Activated CD4-positive, CD25-positive, alpha-beta regulatory T cell (primary cell): ENCODE results near the gene PTCRA.
"Not testable (repeated sequence)": the region's sequence is repeated elsewhere in the genome, so short reads cannot be mapped to it uniquely, and the experiment has no call there.

Experiments
- DNase-seq, 4 experiments: peaks; one replicate each; lab custom pipeline; 2025; lab: John Stamatoyannopoulos, UW

The PTCRA gene

DNA sequence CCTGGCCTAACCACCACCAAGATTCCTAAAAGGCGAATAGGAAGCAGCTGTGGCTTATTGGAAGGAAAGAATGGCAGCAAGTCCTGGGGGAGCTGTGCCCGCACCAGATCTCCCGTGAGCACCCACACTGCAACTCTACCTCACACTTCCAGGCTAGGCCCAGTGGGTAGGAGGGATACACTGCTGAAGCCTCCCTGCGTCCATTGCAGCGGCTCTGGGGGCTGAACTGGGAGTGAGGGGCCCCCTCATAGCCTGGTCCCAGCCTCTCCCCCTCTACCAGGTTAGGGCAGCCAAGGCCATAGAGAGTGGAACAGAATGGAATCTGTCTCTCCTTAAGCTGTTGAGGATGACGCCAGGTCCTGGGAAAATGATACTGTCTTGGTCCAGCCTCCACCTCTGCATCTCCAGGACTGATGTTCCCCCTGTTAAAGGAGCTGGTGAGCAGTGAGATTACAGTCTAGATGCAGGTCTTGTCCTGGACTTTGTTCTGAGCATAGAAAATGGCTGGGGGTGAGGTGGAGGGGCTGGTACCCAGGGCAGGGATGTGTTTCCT is 24.7 kb downstream of the PTCRA start:
- DNase-seq, result no peak

DNA sequence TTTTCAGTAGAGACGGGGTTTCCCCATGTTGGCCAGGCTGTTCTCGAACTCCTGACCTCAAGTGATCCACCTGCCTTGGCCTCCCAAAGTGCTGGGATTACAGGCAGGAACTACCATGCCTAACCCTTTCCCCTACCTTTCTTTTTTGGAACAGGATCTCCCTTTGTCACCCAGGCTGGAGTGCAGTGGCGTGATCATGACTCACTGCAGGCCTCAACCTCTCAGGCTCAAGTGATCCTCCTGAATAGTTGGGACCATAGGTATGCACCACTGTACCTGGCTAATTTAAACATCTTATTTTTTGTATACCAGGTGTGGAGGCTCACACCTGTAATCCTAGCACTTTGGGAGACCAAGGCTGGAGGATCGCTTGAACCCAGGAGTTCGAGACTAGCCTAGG is 25.5 kb downstream of the PTCRA start:
- DNase-seq, result not testable (repeated sequence)

DNA sequence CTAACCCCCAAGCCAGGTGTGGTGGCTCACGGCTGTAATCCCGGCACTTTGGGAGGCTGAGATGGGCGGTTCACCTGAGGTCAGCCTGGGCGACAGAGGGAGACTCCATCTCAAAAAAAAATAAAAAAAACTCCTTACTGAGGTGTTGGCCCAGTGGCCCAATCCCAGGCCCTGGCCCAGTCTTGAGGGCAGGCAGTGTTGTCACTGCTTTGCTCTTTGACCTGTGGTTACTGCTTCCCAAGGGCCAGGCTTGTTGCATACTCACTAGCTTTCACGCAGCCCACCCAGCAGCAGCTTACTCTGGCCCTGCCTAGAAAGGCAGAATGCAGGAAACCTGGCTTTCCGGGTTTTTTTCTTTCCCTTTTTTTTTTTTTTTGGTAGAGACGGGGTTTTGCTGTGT is 26.6 kb downstream of the PTCRA start:
- no peak for DNase-seq

DNA sequence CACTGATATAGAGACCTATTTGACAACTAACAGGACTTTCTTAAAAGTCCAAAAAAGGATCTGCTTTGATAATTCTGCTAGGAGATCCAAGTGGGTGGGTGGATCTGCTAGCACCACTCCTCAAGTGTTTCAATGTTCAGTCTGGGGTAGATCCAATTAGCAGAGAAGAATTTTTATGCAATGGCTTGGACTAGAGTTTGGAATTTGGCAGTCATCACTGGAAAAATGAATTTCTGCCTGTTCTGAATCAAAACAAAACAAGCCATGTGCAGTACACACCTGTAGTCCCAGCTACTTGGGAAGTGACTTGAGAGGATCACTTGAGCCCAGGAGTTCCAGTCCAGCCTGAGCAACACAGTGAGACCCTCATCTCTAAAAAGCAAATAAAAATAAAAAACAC is 32.1 kb downstream of the PTCRA start:
- DNase-seq, result no peak

DNA sequence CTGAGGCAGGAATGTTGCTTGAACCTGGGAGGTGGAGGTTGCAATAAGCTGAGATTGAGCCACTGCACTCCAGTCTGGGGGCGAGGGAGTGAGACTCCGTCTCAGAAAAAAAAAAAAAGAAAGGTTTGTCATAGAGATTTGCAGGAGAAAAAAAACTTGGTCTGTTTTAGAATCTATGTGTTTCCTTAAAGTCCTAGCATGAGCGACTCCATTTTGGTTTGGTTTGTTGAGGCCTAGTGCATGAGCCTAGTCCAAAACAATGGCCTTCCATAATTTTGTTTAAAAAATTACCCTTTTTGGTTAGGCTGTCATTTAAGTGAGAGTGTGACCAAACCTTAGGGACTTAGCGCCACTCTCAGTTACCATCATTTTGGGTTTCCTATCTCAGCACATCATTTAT is 36.5 kb downstream of the PTCRA start:
- no peak for DNase-seq

DNA sequence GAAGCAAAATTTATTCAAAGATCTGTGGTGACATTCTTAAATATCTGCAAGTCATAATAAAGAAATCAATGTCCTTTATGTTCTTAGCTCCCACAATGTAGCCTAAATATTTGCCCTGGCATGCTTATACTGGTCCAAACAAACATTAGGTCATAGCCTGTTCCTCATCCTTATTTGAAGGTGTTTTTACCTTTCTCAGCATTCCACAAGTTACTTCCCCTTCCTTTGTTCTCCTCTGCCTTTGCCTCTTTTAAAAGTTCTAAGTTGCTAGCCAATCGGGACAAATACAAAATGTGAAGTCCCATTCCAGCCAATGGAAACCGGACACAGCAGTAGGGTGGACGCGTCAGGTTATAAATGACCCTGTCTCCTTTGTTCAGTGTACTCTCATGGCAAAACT is 38.6 kb downstream of the PTCRA start:
- not testable (repeated sequence) for DNase-seq

DNA sequence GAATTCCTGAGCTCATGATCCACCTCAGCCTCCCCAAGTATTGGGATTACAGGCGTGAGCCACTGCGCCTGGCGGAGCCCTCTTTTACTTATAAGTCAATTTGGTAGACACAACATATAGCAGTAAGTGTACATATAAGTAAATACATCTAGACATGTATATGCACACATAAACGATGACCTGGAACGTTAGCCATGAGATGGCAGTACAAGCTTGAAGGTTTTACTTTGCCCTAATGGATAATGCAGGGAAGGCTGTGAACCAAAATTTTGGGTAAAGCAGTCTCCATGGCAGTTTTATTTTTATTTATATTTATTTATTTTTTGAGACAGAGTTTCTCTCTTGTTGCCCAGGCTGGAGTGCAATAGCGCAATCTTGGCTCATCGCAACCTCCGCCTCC is 42.3 kb downstream of the PTCRA start:
- DNase-seq, result no peak

DNA sequence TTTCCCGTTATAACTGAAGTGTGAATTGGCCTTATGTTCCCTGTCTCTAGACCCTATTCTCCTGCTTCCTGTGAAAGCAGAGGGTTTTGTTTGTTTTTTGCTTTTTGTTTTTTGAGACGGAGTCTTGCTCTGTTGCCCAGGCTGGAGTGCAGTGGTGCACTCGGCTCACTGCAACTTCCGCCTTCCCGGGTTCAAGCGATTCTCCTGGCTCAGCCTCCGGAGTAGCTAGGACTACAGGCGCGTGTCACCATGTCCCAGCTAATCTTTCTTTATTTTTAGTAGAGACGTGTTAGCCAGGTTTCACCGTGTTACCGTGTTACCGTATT is 44.0 kb downstream of the PTCRA start:
- no peak for DNase-seq

DNA sequence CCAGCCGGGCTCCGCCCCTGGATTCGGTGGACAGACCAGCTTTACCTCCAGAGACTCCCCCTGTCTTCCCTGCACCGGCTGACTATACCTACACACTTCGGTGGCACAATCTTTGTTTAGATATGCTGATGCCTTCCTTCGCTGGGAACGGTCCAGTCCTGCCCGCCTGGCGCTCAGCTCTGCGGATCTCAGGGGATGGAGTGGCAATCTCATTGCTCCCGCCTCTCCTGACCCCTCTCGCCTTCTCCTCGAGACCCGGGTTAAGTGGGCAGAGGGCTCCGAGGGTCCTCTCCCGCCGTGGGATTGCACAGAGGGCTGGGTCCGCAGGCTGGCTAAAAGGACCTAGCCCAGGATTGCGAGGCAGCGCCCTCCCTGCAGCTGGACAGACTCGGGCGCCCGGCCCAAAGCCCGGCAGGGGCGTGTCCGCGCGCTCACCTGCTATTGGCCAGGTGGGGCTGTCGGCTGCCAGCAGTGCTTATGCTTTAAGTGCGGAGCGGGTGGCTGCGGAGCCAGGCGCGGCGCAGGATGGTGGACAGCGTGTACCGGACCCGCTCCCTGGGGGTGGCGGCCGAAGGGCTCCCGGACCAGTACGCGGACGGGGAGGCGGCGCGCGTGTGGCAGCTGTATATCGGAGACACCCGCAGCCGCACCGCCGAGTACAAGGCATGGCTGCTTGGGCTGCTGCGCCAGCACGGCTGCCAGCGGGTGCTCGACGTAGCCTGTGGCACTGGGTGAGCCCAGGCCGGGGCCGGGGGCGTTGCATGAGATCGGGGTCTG is 44.6 kb downstream of the PTCRA start, which contains the start of gene GNMT:
GNMT (plus strand) TSS at position 512 of the 777 bp plus-strand sequence; CDS start at position 526, 14 bp downstream.
- no peak for DNase-seq

DNA sequence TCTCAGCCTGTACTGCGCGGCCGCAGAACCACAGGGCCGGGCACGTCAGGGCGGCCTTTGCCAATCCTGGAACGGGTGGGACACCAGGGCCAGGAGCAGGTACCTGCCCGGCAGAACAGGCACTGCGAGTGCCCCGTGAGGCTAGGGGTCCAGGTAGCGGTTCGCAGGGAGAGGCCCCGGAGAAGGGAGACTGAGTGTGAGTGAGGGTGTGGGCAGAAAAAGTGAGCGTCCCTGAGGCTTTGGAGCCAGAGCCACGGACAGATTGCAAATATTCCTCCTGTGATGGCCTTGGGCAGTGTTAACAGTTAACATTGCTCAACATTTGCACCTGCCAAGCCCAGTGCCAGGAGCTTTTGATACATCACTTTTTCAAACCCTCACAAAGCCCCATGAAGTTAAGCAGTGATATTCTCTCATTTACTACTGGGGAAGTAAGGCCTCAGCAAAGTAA is 45.2 kb downstream of the PTCRA start:
- no peak for DNase-seq

DNA sequence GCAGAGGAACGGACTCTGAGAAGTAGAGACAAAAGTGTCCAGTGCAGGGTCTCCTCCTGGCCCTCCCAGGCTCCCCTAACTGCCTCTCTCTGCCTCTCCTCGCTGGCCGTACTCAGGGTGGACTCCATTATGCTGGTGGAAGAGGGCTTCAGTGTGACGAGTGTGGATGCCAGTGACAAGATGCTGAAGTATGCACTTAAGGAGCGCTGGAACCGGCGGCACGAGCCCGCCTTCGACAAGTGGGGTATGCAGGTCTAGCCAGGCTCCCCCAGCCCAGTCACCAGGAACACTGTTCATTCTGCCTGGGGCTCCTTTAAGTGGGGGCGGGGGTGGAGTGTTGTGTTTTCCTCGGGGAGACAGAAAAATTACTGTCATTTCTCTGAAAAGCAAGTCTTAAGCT is 46.2 kb downstream of the PTCRA start:
- no peak for DNase-seq

DNA sequence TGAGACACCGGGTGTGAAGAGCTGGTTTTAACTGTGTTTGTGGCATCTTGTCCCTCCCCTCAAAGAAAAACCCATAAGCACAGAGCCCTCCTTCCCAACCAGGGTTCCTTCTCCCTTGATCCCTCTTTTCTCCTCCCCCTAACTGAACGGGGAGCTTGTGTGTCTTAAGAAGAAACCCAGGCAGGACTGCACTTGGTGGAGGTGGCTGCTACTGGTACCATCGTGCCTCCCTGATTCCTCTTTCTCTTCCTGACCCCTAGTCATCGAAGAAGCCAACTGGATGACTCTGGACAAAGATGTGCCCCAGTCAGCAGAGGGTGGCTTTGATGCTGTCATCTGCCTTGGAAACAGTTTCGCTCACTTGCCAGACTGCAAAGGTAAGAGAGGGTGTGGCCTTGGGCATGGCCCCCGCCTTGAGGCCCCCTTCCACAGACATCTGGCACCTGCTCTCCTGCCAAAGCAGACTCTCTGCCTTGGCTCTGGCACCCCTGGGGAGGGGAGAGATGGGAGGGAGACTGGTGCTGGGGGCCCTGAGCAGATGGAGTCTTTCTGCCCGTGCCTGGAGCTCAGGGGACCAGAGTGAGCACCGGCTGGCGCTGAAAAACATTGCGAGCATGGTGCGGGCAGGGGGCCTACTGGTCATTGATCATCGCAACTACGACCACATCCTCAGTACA is 46.8 kb downstream of the PTCRA start:
- DNase-seq, result no peak

DNA sequence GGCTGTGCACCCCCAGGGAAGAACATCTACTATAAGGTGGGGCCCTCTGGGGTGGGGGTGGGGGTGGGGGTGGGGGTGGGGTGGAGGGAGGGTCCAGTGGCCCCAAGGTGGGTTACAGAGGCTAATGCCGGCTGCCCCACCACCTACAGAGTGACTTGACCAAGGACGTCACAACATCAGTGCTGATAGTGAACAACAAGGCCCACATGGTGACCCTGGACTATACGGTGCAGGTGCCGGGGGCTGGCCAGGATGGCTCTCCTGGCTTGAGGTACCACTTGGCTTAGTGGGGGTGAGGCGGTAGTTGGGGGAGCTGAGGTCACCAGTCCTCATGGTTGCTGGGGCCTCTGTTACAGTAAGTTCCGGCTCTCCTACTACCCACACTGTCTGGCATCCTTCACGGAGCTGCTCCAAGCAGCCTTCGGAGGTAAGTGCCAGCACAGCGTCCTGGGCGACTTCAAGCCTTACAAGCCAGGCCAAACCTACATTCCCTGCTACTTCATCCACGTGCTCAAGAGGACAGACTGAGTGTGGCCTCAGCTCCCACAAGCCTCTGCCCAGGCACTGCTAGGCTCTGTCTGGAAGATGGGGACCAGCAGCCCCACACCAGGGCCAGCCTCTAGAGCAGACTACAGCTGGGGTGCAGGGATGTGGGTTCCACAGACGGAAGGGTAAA is 47.5 kb downstream of the PTCRA start:
- DNase-seq, result no peak

DNA sequence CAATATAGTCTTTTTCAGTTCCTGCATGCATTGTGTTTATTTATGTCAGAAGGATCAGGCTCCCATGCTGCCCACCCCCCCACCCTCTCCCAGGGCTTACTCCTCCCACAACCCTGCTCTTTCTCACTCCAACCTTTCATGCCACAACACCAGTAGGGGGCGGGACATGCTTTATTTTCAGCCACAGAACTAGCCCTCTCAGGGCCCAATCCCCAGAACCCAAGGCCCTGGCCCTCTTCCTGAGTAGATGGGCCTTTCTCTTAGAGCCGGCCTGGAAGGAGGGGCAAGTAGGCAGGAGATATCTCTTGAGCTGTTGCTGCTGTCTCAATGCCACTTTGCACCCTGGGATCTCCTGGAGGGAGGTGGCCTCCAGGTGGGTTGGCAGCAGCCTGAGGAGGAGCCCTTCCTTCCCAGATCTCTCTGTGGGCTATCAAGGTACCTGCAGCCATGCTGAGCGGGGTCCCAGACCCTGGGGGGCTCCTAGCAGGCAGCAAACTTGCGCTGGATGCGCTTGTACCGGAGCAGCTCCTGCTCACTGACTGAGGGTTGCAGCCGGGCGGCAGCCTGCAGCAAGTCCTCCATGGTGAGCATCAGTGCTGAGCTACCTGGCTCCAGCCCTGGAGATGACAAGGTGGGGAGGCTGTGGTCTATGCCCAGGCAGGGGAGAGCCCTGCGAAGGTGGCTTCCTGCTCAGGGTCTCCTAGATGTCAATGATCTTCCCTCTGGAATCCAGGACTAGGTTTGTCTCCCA is 48.2 kb downstream of the PTCRA start:
- DNase-seq, result peak in 1 of 4 experiments; percentile 9

DNA sequence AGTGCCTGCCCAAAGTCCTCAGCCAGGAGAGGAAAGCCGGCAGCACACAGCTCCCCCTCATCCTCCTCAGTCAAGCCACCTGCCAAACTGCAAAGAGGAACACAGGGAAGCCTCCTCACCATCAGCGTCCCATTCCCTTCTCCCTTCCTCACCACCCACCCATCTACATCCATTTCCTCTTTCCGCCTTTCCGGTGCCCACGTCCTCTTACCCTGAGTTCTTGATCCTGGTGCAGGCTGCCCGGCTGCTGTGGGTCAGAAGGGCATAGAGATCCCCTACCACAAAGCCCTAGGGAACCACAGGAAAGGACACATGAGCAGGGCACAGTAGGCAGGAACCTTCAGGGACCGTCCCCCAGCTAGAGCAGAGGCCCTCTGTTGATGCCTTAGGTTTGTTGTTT is 50.7 kb downstream of the PTCRA start:
- DNase-seq, result no peak

DNA sequence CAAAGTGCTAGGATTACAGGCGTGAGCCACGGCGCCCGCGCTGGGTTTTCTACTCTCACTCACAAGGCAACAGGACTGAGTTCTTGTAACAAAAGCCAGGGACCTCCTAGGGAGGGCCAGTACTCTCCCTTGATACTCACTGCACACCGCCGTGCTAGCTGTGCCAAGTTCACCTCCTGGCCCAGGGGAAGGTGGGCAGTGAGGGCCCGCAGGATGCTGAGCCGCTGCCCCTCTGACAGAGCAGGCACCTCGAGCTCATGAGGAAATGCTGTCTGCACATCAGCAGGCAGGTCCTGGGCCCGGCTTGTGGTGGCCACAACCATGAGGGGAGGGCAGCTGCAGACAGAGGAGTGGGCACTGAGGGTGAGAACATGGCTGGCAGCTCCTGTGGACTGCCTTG is 51.4 kb downstream of the PTCRA start:
- DNase-seq, result no peak

DNA sequence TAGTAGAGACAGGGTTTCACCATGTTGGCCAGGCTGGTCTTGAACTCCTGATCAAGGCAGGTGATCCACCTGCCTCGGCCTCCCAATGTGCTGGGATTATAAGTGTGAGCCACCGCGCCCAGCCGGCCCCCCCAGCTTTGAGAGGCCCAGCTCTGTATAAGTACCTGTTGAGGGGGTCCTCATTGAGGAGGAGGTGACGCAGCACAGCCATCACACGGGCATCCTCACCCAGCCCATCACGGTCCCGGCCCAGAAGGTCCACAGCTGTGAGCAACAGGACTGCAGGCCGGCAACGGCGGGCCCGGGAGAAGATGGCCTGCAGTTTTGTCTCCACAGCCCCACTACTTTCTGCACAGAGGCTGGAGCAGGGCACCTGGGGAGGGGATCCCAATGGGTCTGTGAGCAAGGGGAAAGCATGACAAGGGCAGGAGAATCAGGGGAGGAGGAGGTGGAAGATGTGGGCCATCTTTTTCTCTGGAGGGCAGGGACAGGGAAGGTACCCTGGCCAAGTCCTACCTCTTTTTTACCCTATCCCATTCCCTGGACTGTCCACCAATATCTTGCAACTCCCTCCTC is 52.4 kb downstream of the PTCRA start:
- DNase-seq, result no peak

DNA sequence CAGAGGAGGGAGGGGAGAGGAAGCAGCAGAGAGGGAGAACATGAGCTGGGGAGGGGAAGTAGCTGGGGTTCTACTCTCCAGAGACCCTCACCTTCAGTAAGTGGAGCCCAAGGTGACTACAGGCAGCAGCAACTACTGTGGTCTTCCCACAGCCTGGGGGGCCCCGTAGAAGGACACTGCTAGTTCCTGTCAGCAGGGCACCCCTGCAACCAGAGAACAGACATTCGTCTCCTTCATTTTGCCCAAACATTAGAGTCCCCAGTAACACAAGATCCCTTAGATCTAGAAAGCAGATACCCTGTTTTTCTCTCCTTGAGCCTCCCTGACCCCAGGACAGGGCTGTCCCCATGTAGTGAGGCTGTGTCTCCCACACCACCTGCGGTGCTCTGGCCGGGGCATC is 52.9 kb downstream of the PTCRA start:
- no peak for DNase-seq

DNA sequence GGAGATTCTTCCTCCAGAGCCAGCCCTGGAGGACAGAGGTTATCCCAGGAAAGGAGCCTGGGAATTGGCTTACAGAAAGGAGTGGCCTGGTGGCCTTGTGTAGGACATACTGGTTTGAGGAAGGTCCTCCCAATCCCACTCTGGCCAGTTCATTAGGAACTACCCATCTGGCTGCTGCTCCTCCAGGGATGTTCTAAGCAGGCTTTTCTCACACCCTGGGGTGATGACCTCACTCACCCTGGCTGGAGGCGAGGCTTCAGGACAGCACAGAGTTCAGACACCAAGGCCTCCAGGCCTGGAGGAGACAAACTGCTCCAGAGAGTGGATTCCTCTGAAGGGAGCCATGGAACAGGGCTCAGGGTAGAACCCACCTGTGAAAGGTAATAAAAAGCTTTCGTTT is 53.6 kb downstream of the PTCRA start:
- no peak for DNase-seq

DNA sequence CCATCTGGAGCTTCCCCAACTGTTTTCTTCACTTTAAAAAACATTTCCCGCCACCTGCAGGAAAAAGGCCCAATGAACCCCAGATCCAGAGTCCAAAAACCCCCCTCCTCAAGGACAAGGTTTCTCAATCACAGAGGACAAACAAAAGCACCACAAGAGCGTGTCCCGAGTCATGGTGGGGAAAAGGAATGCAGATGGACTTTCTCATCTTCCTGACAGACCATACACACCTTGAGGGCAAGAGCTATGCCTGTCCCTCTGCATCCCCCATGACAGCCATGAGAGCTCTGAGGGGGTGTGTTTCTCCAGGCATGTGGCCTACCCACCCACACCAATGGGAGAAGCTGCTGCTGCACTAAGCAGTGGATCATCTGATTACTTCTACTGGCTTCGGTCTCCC is 54.1 kb downstream of the PTCRA start:
- no peak for DNase-seq

DNA sequence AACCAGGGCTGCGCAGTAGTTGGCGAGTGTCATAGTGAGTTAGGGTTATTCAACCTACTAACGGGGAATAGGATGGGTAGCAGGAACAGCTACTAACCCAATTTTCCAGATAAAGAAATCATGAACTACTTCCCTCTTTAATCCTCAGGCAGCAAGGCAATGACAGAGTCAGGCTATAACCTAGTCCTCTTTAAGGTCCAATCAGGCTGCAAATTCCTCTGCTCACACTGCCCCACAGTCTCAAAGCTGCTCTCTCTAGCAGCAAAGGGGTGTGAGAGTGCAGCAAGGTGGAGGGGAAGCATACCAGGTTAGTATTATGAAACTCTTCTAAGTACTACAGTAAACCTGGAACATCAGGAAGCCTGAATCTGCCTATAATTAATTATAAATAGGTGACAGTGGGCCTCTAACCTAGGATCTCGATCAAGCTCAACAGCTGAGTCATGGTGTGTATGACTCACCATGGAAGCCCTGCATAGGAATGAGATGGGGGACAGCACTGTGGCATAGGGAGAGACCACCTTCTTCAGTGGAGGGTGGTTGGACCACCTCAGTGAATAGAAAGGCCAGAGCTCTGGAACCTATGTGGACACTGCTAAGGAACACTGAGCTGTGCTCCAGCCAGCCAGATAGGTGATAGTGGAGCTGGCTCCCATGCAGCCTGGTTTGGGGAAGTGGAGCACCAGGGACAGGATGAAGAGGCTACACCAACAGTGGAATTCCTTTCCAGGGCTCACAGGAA is 55.2 kb downstream of the PTCRA start:
- DNase-seq, result no peak
